GM23248 (cell line): ENCODE data around the gene SPZ1.

Experiments
- EZH2 ChIP-seq: fragments of 200-600 bp; sonication (generic); IDR thresholded peaks from 2 replicates; pipeline ENCODE4 v1.6.1; 2018; ENCODE audit warnings: antibody characterized with exemption, mild to moderate bottlenecking; ENCODE audit not compliant: insufficient read depth, poor library complexity, severe bottlenecking
- EZH2phosphoT487 ChIP-seq: fragments of 200-600 bp; sonication (generic); IDR thresholded peaks from 2 replicates; pipeline ENCODE4 v1.6.1; 2018; ENCODE audit warnings: antibody characterized with exemption, moderate library complexity, mild to moderate bottlenecking, low read depth; ENCODE audit not compliant: insufficient read depth

DNA sequence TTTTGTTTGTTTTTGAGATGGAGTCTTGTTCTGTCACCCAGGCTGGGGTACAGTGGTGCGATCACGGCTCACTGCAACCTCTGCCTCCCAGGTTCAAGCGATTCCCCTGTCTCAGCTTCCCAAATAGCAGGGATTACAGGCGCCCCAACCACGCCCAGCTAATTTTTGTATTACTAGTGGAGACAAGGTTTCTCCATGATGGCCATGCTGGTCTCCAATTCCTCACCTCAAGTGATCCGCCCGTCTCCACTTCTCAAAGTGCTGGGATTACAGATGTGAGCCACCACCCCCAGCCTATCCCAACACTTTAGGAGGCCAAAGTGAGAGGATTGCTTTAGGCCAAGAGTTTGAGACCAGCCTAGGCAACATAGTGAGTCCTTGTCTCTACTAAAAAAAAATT is 19.3 kb downstream of the SPZ1 start:
- TF ChIP-seq EZH2 (no peak), EZH2phosphoT487 (no peak)
